Adrenal gland (tissue), 5 donors: ENCODE results near the gene MPV17L.
"Not testable (repeated sequence)": the region's sequence is repeated elsewhere in the genome, so short reads cannot be mapped to it uniquely, and the experiment has no call there.

Source experiments
- POLR2A ChIP-seq, 2 donors: fragments of 450-650 bp; IDR thresholded peaks; one replicate each; pipeline ENCODE4 v1.6.1; 2017; ENCODE audit warnings: antibody characterized with exemption in 2 of 2, mild to moderate bottlenecking in 2 of 2, moderate library complexity in 1 of 2
- TF ChIP-seq, protein P1 (sequence below), 6 experiments: fragments of 450-650 bp in 4 of 6; fragments of 200-600 bp in 2 of 6; sonication (generic) in 1 of 6; IDR thresholded peaks; 1 replicate in 5 of 6; 2 replicates in 1 of 6; pipeline versions ENCODE4 v1.5.1 to v1.8.0; 2016 to 2021; ENCODE audit warnings: antibody characterized with exemption in 6 of 6, mild to moderate bottlenecking in 2 of 6, moderate library complexity in 1 of 6
- donor health status: DM: no; HTN: no; CAD: no.

DNA sequence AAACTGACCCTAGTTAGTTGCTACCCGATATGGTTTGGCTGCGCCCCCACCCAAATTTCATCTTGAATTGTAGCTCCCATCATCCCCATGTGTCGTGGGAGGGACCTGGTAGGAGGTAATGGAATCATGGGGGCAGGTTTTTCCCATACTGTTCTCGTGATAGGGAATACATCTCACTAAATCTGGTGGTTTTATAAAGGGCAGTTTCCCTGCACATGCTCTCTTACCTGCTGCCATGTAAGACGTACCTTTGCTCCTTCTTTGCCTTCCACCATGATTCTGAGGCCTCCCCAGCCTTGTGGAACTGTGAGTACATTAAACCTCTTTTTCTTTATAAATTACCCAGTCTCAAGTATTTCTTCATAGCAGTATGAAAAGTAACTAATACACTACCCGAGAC lies 7.5 kb upstream of the MPV17L start:
- TF ChIP-seq, protein P1, sequence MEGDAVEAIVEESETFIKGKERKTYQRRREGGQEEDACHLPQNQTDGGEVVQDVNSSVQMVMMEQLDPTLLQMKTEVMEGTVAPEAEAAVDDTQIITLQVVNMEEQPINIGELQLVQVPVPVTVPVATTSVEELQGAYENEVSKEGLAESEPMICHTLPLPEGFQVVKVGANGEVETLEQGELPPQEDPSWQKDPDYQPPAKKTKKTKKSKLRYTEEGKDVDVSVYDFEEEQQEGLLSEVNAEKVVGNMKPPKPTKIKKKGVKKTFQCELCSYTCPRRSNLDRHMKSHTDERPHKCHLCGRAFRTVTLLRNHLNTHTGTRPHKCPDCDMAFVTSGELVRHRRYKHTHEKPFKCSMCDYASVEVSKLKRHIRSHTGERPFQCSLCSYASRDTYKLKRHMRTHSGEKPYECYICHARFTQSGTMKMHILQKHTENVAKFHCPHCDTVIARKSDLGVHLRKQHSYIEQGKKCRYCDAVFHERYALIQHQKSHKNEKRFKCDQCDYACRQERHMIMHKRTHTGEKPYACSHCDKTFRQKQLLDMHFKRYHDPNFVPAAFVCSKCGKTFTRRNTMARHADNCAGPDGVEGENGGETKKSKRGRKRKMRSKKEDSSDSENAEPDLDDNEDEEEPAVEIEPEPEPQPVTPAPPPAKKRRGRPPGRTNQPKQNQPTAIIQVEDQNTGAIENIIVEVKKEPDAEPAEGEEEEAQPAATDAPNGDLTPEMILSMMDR (IDR thresholded peaks at IDR 0.05), result not testable (repeated sequence)
- not testable (repeated sequence) for TF ChIP-seq POLR2A (IDR thresholded peaks at IDR 0.05)
